ENCODE measurements around the gene AP2S1.

The AP2S1 gene

GRCh38 chr19:46840498-46840942, 10.1 kb downstream of the AP2S1 start (continued):
- TF ChIP-seq ZIC2 (tag by site-specific recombination; IDR thresholded peaks at IDR 0.05), result no peak
- no peak for TF ChIP-seq ZNF658 (tag by site-specific recombination; IDR thresholded peaks at IDR 0.05)
- no peak for TF ChIP-seq PRDM1 (tag by site-specific recombination; IDR thresholded peaks at IDR 0.05)
- 0 out of 2 replicates have a peak, but pooled peaks have one; percentile 58 for TF ChIP-seq ZNF2 (tag by site-specific recombination; IDR thresholded peaks at IDR 0.05)
- no peak for TF ChIP-seq ZNF626 (tag by site-specific recombination; IDR thresholded peaks at IDR 0.05)
- no peak for TF ChIP-seq ZNF785 (tag by site-specific recombination; IDR thresholded peaks at IDR 0.05)
- no peak for TF ChIP-seq HOXD13 (CRISPR knock-in tag; IDR thresholded peaks at IDR 0.05; ENCODE audit: borderline replicate concordance)
- no peak for TF ChIP-seq MYNN (tag by site-specific recombination; IDR thresholded peaks at IDR 0.05; ENCODE audit: borderline replicate concordance)
- no peak for TF ChIP-seq ZNF341 (tag by site-specific recombination; IDR thresholded peaks at IDR 0.05; ENCODE audit: low read depth)
- TF ChIP-seq, protein P1, sequence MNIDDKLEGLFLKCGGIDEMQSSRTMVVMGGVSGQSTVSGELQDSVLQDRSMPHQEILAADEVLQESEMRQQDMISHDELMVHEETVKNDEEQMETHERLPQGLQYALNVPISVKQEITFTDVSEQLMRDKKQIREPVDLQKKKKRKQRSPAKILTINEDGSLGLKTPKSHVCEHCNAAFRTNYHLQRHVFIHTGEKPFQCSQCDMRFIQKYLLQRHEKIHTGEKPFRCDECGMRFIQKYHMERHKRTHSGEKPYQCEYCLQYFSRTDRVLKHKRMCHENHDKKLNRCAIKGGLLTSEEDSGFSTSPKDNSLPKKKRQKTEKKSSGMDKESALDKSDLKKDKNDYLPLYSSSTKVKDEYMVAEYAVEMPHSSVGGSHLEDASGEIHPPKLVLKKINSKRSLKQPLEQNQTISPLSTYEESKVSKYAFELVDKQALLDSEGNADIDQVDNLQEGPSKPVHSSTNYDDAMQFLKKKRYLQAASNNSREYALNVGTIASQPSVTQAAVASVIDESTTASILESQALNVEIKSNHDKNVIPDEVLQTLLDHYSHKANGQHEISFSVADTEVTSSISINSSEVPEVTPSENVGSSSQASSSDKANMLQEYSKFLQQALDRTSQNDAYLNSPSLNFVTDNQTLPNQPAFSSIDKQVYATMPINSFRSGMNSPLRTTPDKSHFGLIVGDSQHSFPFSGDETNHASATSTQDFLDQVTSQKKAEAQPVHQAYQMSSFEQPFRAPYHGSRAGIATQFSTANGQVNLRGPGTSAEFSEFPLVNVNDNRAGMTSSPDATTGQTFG (tag by site-specific recombination; IDR thresholded peaks at IDR 0.05; ENCODE audit: borderline replicate concordance), result no peak
- TF ChIP-seq, protein P2, sequence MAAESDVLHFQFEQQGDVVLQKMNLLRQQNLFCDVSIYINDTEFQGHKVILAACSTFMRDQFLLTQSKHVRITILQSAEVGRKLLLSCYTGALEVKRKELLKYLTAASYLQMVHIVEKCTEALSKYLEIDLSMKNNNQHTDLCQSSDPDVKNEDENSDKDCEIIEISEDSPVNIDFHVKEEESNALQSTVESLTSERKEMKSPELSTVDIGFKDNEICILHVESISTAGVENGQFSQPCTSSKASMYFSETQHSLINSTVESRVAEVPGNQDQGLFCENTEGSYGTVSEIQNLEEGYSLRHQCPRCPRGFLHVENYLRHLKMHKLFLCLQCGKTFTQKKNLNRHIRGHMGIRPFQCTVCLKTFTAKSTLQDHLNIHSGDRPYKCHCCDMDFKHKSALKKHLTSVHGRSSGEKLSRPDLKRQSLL (tag by site-specific recombination; IDR thresholded peaks at IDR 0.05), result peak; percentile 82
- 0 out of 2 replicates have a peak, but pooled peaks have one; percentile 13 for TF ChIP-seq KLF1 (tag by site-specific recombination; IDR thresholded peaks at IDR 0.05)
- no peak for TF ChIP-seq BCL6B (tag by site-specific recombination; IDR thresholded peaks at IDR 0.05)
- no peak for TF ChIP-seq SP3 (tag by site-specific recombination; IDR thresholded peaks at IDR 0.05)
- TF ChIP-seq ZNF664 (tag by site-specific recombination; IDR thresholded peaks at IDR 0.05), result no peak
- no peak for TF ChIP-seq ZNF214 (tag by site-specific recombination; IDR thresholded peaks at IDR 0.05; ENCODE audit: borderline replicate concordance)
- TF ChIP-seq ZNF560 (tag by site-specific recombination; IDR thresholded peaks at IDR 0.05; ENCODE audit: borderline replicate concordance), result no peak
- TF ChIP-seq, protein P3, sequence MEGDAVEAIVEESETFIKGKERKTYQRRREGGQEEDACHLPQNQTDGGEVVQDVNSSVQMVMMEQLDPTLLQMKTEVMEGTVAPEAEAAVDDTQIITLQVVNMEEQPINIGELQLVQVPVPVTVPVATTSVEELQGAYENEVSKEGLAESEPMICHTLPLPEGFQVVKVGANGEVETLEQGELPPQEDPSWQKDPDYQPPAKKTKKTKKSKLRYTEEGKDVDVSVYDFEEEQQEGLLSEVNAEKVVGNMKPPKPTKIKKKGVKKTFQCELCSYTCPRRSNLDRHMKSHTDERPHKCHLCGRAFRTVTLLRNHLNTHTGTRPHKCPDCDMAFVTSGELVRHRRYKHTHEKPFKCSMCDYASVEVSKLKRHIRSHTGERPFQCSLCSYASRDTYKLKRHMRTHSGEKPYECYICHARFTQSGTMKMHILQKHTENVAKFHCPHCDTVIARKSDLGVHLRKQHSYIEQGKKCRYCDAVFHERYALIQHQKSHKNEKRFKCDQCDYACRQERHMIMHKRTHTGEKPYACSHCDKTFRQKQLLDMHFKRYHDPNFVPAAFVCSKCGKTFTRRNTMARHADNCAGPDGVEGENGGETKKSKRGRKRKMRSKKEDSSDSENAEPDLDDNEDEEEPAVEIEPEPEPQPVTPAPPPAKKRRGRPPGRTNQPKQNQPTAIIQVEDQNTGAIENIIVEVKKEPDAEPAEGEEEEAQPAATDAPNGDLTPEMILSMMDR (tag by site-specific recombination; IDR thresholded peaks at IDR 0.05), result peak; percentile 90
- TF ChIP-seq ZSCAN16 (tag by site-specific recombination; IDR thresholded peaks at IDR 0.05), result no peak
- TF ChIP-seq ZBTB7A (tag by site-specific recombination; IDR thresholded peaks at IDR 0.05; ENCODE audit: low read depth), result no peak
- no peak for TF ChIP-seq ZBTB10 (tag by site-specific recombination; IDR thresholded peaks at IDR 0.05)
- no peak for TF ChIP-seq ZNF23 (tag by site-specific recombination; IDR thresholded peaks at IDR 0.05; ENCODE audit: borderline replicate concordance)
- TF ChIP-seq ZXDB (tag by site-specific recombination; IDR thresholded peaks at IDR 0.05), result peak; percentile 75
- TF ChIP-seq KLF17 (tag by site-specific recombination; IDR thresholded peaks at IDR 0.05), result no peak
- no peak; the same call in 1 of the 2 replicates for TF ChIP-seq ZNF660 (tag by site-specific recombination; IDR thresholded peaks at IDR 0.05)

Data from HEK293 (cell line).